Testis (tissue), 3 donors: Measurements from ENCODE around the gene ARID3A. TPM values are rescaled to one million over a fixed set of nuclear protein-coding genes. Genes with fewer than 3 reads are reported as not detected.
A peak's percentile ranks its signal among the peaks of the same experiment; 100 is the strongest.

Experiments
- DNase-seq: peaks from one replicate; pipeline ENCODE4 v3.0.0-alpha.2; 2019
- H3K27ac ChIP-seq, 2 donors: fragments of 200-600 bp; sonication (generic); one replicate each; pipeline ENCODE4 v1.5.1; 2019
- H3K27me3 ChIP-seq: fragments of 200-600 bp; sonication (generic); one replicate; pipeline ENCODE4 v1.5.1; 2019
- H3K36me3 ChIP-seq: fragments of 200-600 bp; sonication (generic); one replicate; pipeline ENCODE4 v1.5.1; 2017; ENCODE audit warnings: low read depth; ENCODE audit errors: missing control alignments
- H3K4me1 ChIP-seq: fragments of 200-600 bp; sonication (generic); one replicate; pipeline ENCODE4 v1.5.1; 2019
- H3K4me3 ChIP-seq, 2 donors: fragments of 200-600 bp; sonication (generic); one replicate each; pipeline ENCODE4 v1.5.1; 2017 to 2019
- H3K9me3 ChIP-seq: fragments of 200-600 bp; sonication (generic); one replicate; pipeline ENCODE4 v1.5.1; 2017
- POLR2A ChIP-seq: fragments of 450-650 bp; IDR thresholded peaks from one replicate; pipeline ENCODE4 v1.6.1; 2017; ENCODE audit warnings: antibody characterized with exemption, mild to moderate bottlenecking, moderate library complexity
- WGBS, 2 donors: methylation state at CpG; one replicate each; pipeline ENCODE4 v1.1.5; 2018; 5-methylcytosine and 5-hydroxymethylcytosine counted together
- intact Hi-C: fragments of 100-400 bp; cut with DNase I; formaldehyde crosslinking; loops from one replicate; pipeline ENCODE4 v1.15.1; 2023; ENCODE audit warnings: low total_unique reads
- polyA plus RNA-seq: library from polyadenylated mRNA; stranded (reverse); fragments of 350-450 nt; fragmentation: Illumina TruSeq; extraction: RNeasy Lipid Tissue Mini Kit (QIAGEN cat#74804); gene quantifications from one replicate; pipeline ENCODE4 v1.2.3, GENCODE V29; 2014; ENCODE audit warnings: low read depth, low replicate concordance; ENCODE audit not compliant: insufficient read depth
- total RNA-seq, 2 donors: library from RNA; depleted of rRNA; stranded (reverse); fragments of >200 nt; gene quantifications; one replicate each; pipeline ENCODE4 v1.2.3, GENCODE V29; 2016
- TF ChIP-seq, protein P1 (sequence below), 3 experiments: fragments of 450-650 bp in 2 of 3; fragments of 200-600 bp in 1 of 3; sonication (generic) in 1 of 3; IDR thresholded peaks; one replicate each; pipeline ENCODE4 v1.5.1; 2016 to 2019; ENCODE audit warnings: antibody characterized with exemption in 3 of 3, mild to moderate bottlenecking in 2 of 3, moderate library complexity in 1 of 3

Gene ARID3A
- total and polyA plus RNA-seq, 3 donors from 2014 or later = 15.3 to 38.2 (median 26.5) TPM

DNA sequence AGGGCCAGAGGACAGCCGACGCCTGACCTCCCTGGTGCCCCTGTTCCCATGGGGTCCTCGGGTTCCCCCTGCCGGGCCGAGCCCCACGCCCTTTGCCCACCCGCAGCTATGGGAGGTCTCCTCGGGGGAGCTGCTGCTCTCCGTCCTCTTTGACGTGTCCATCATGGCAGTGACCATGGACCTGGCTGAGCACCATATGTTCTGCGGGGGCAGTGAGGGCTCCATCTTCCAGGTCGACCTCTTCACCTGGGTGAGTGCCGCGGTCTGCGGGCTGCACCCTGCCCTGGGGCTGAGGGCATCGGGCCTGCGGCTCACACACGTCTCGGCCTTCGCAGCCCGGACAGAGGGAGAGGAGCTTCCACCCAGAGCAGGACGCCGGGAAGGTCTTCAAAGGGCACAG lies 64.9 kb downstream of the ARID3A start:
- Histone ChIP-seq H3K27me3 (no peaks in the 10 kb centered on the region), H3K27ac (no peak overlapping the region), H3K4me1 (peaks cover 9% of the 10 kb centered on the region), H3K4me3 (no peak overlapping the region), H3K9me3 (no peaks in the 10 kb centered on the region), H3K36me3 (no peaks in the 10 kb centered on the region)
- no peak for DNase-seq
- 75 to 82% methylated on average over 7 to 23 of the region's 23 CpGs for WGBS, 2 donors
- intact Hi-C loops = no loop called here
- TF ChIP-seq, protein P1, sequence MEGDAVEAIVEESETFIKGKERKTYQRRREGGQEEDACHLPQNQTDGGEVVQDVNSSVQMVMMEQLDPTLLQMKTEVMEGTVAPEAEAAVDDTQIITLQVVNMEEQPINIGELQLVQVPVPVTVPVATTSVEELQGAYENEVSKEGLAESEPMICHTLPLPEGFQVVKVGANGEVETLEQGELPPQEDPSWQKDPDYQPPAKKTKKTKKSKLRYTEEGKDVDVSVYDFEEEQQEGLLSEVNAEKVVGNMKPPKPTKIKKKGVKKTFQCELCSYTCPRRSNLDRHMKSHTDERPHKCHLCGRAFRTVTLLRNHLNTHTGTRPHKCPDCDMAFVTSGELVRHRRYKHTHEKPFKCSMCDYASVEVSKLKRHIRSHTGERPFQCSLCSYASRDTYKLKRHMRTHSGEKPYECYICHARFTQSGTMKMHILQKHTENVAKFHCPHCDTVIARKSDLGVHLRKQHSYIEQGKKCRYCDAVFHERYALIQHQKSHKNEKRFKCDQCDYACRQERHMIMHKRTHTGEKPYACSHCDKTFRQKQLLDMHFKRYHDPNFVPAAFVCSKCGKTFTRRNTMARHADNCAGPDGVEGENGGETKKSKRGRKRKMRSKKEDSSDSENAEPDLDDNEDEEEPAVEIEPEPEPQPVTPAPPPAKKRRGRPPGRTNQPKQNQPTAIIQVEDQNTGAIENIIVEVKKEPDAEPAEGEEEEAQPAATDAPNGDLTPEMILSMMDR (IDR thresholded peaks at IDR 0.05) = no peak
- no peak for TF ChIP-seq POLR2A

DNA sequence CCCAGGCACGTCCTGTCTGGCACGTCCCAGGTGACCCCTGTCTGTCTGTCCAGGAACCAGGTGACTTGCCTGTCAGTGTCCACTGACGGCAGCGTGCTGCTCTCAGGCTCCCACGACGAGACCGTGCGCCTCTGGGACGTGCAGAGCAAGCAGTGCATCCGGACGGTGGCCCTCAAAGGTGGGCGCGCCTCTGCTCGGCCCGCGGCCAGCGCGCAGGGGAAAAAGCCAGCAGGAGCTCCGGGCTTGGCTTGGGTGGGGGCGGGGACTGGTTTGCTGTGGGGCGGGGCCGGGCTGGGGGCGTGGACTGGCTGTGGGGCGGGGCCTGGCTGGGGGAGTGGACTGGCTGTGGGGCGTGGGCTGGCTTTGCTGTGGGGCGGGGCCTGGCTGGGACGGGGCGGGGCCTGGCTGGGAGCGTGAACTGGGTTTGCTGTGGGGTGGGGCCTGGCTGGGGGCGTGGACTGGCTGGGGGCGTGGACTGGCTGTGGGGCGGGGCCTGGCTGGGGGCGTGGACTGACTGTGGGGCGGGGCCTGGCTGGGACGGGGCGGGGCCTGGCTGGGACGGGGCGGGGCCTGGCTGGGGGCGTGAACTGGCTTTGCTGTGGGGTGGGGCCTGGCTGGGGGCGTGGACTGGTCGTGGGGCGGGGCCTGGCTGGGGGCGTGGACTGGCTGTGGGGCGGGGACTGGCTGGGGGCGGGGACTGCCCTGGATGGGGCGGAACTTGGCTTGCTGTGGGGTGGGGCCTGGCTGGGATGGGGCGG lies 65.5 kb downstream of the ARID3A start:
- Histone ChIP-seq H3K4me1 (peaks cover 13% of the 10 kb centered on the region), H3K27ac (no peak overlapping the region), H3K4me3 (no peak overlapping the region), H3K27me3 (no peaks in the 10 kb centered on the region), H3K36me3 (no peaks in the 10 kb centered on the region), H3K9me3 (no peaks in the 10 kb centered on the region)
- no peak for TF ChIP-seq POLR2A
- TF ChIP-seq, protein P1 (IDR thresholded peaks at IDR 0.05) = no peak
- intact Hi-C loops = no loop called here
- peak; percentile 82 for DNase-seq
- WGBS, 2 donors = 82% methylated on average over 6 of the region's 47 CpGs; no CpG with 5 or more reads in 1 of the 2 donors

DNA sequence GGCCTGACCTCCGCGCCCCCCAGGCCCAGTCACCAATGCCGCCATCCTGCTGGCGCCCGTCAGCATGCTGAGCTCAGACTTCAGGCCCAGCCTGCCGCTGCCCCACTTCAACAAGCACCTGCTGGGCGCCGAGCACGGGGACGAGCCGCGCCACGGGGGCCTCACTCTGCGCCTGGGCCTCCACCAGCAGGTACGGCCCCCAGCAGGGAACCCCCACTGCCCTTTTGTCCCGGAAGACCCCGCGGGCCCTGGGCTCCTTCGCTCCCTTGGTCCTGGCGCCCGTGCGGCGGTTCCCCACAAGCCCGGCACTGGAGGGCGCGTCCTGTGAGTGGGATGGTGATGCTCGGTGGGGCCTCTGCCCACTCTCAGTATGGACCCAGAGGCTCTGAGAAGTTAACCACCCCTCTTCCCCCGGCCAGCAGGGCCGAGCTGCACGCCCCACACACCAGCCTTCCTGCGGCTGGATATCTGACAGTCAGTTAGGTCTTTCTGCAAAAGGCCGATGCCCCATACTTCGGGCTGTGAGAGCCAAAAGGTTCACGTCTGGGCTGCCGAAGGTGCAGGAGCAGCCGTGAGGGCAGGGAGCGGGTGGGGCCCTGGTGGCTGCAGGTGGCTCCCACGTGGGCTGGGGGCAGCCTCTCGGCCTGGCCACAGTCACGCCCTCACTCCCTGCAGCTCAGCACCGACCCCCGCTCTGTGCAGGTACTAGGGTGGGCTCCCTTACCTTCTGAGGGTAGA lies 66.3 kb downstream of the ARID3A start:
- Histone ChIP-seq H3K27me3 (no peaks in the 10 kb centered on the region), H3K4me1 (peaks cover 16% of the 10 kb centered on the region), H3K27ac (no peak overlapping the region), H3K9me3 (no peaks in the 10 kb centered on the region), H3K36me3 (no peaks in the 10 kb centered on the region), H3K4me3 (peak overlapping the region in 1 of 2 donors; percentile 18)
- 62 to 81% methylated on average over 20 to 32 of the region's 42 CpGs for WGBS, 2 donors
- TF ChIP-seq, protein P1 (IDR thresholded peaks at IDR 0.05) = no peak
- no peak for TF ChIP-seq POLR2A
- intact Hi-C loops = no loop called here
- DNase-seq = no peak

DNA sequence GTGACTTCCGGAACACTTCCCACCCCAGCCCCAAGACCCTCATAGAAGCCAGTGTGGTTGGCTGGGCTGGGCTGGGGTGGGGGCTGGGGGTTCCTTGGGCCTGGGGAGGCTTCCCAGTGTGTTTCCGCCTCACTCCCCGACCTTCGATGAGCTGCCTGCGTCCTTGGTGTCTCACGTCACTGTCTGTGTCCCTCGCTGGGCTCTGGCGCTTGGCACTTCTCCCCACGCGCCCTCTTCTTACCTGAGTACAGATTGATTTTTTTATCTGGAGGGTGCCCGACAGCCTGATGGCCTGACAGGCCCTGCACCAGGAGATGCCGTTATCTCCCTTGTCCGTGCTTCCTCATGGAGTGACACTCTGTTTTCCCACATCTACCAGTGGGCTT lies 66.8 kb downstream of the ARID3A start:
- Histone ChIP-seq H3K36me3 (no peaks in the 10 kb centered on the region), H3K4me1 (peaks cover 16% of the 10 kb centered on the region), H3K27ac (no peak overlapping the region), H3K27me3 (no peaks in the 10 kb centered on the region), H3K9me3 (no peaks in the 10 kb centered on the region), H3K4me3 (no peak overlapping the region)
- no peak for TF ChIP-seq POLR2A
- TF ChIP-seq, protein P1 (IDR thresholded peaks at IDR 0.05) = no peak
- no peak for DNase-seq
- 88 to 94% methylated on average over 13 of the region's 13 CpGs for WGBS, 2 donors
- intact Hi-C loops = no loop called here
